SKM-1 (cell line): ENCODE data around the gene APOBEC2.
"Not testable (repeated sequence)": the region's sequence is repeated elsewhere in the genome, so short reads cannot be mapped to it uniquely, and the experiment has no call there.

ENCODE experiments used
- DNase-seq: peaks from one replicate; lab custom pipeline; 2025; ENCODE audit not compliant: unreplicated experiment; lab: John Stamatoyannopoulos, UW

Gene APOBEC2

GRCh38 chr6:41053041-41053440, at the start of gene APOBEC2:
APOBEC2 (plus strand) TSS chr6:41053202; CDS start chr6:41053348, 146 bp downstream.
- DNase-seq = no peak

DNA sequence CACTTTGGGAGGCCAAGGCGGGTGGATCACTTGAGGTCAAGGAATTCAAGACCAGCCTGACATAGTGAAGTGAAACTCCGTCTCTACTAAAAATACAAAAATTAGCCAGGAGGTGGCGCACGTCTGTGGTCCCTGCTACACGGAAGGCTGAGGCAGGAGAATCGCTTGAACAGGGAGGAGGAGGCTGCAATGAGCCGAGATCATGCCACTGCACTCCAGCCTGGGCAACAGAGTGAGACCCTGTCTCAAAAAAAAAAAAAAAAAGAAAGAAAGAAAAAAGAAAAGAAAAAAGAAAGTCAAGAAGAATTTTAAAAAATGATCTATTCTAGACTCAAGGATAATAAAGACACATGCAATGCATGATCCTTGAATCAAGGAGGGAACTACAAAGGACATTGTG, 46.8 kb upstream of the APOBEC2 start:
- peak; percentile 40 for DNase-seq

- not testable (repeated sequence) for DNase-seq
Measured at GRCh38 chr6:41006980-41007379, 46.0 kb upstream of the APOBEC2 start.

DNA sequence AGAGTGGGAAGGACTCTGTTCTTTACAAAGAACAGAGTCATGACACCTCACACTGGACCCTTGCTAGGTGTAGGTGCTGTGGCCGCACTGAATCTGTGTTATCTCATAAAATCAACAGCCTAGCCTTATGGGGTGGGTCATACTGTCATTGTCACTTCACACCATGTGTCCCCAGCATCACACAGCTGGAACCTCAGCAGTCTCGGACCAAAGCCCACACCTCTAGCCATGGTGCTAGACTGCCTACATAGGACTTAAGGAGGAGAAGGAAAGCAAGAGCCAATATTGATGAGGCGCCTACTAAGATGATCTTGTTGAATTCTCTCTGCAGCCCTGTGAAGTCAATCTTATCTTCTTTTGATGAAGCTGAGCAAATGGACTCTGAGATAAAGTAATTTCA, 45.0 kb upstream of the APOBEC2 start:
- DNase-seq = no peak

DNA sequence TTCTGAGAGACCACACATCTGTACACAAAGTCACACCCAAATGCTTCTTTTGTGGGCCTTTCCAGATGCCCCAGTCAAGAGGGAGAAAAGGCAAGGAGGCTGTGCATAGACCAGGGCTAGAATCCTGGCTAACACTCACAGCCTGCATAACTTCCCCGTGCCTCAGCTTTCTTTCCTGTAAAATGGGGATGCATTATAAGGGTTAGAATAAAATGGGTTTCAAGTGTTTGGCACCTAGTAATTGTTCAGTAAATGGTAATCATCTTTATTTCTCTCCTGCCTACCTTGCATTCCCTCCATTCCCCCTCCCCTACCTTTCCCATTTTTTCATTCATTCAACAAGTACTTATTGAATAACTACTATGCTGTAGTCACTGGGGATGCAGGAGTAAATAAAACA, 43.3 kb upstream of the APOBEC2 start:
- no peak for DNase-seq

DNA sequence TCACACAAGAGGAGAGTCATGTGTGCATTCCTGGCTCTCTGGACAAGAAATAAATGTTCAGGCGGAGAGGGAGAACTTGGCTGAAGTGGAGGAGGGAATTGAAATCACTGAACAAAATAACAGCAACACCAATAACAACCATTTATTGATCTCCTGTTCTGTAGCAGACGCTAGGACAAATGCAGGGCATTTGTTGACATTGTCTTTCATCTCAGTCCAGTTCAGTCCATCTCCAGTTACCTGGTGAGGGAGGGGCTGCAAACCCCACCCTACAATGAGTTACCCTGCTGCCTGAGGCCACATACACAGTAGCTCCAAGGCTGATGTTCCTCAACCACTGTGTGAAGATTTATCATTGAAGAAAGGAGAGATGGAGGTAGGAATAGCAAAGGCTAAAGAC, 41.3 kb upstream of the APOBEC2 start:
- no peak for DNase-seq

DNA sequence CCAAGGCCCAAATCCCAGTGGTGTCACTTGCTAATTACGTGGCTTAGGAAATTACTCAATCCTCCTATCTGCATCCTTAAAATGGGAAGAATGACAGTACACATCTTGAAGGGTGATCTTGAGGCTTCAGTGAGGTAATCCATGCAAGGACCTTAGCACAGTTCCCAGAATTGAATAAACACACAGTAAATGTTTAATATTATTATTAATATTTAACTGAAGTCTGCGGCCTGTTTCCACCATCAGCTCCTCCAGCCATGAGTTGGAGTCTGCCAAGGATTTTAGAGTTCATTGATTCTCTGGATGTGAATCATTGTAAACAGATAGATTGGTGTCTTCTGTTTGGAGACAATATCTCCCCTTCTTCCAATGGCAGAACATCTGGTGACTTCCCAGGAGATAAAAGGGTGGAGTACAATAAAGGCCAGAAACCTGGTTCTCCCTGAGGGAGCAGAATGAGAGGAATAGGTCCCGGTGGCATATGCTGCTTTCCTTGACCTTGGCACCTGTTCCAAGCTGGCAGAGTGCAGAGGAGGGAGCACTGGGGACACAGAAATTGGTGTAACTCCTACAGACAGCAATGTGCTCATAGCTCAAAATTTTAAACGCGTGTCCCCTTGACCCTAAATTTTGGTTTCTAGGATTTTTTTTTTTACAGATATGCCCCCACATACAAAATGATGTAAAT, 39.4 kb upstream of the APOBEC2 start:
- no peak for DNase-seq

DNA sequence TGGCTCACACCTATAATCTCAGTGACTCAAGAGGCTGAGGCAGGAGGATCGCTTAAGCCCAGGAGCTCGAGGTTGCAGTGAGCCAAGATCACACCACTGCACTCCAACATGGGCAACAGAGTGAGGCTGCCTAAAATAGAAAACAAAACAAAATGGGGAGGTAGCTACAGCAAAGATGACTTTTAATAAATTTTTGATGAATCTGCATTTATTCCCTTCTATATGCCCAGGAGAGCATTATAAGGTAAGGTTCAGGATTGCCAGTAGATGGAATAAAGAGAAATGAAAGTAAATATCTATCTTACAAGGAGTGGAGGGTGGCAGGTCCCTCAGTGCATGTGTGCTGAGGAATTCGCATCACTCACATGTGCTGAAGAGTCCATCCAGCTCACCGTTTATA, 38.2 kb upstream of the APOBEC2 start:
- no peak for DNase-seq

DNA sequence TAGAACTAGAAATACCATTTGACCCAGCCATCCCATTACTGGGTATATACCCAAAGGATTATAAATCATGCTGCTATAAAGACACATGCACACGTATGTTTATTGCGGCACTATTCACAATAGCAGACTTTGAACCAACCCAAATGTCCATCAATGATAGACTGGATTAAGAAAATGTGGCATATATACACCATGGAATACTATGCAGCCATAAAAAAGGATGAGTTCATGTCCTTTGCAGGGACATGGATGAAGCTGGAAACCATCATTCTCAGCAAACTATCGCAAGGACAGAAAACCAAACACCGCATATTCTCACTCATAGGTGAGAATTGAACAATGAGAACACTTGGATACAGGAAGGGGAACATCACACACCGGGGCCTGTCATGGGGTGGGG, 37.1 kb upstream of the APOBEC2 start:
- not testable (repeated sequence) for DNase-seq

DNA sequence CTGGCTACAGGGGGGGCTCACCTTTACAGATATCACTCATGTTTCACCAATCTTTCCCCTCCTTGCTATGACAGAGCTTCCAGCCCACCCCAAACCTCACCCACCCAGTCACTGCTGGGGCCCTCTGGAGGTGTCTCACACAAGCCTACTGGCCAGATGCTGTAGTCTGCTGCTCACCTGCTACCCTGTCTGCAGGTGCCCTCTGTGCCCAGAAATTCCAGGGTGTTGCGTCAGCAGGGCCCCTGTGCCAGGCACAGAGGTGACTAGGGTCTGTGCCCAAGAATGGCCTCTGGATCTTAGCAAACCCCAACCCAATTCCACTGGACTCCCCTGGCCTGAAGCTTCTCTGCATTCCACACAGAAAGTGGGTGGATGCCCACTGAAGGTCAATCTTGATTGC, 35.3 kb upstream of the APOBEC2 start:
- DNase-seq = no peak

DNA sequence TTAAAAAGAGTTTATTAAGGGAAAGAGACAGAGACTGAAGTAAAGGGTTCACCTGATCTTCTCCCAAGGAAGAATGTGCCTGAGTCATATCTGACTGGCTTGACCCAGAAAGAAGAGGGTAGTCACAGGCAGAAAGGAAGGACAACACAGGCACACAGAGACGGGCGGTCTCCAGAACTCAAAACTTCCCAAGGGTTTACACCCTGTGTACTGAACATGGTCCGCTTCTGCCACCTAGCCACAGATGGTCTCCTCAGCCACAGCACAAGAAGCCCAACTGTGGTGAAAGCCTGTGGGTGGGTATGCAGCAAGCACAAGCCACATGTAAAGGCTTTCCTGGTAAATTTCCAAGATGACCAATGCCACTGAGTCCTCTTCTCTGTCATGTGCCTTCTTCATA, 31.2 kb upstream of the APOBEC2 start:
- DNase-seq = no peak

GRCh38 chr6:41022294-41022693, 30.7 kb upstream of the APOBEC2 start:
- DNase-seq = no peak

DNA sequence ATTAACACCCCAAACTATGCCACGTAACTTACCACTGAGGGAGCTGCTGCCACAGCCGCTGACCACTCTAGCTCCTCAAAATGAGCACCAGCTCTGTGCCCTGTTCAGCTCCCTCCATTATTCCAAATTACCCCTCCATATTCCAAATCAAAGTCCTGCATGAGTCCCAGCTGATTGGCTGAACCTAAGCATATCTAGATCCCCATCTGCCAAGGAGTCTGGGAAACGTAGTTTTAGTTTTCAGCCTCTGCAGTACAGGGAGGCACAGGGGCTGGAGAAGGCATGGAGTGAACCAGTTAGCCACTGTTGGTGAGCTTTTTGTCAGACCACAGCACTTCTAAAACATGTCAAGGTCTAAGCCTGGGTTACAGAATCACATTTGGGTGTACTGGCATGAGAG, 29.9 kb upstream of the APOBEC2 start:
- DNase-seq = no peak

- no peak for DNase-seq
Measured at GRCh38 chr6:41025966-41026530, 27.0 kb upstream of the APOBEC2 start.

GRCh38 chr6:41027241-41027640, 25.8 kb upstream of the APOBEC2 start:
- DNase-seq = no peak

- DNase-seq = peak; percentile 72
Measured at GRCh38 chr6:41027799-41028560, 25.0 kb upstream of the APOBEC2 start.

- no peak for DNase-seq
Measured at GRCh38 chr6:41028561-41029412, 24.2 kb upstream of the APOBEC2 start.

- DNase-seq = no peak
Measured at GRCh38 chr6:41032830-41033229, 20.2 kb upstream of the APOBEC2 start.

- no peak for DNase-seq
Measured at GRCh38 chr6:41033776-41034175, 19.2 kb upstream of the APOBEC2 start.

GRCh38 chr6:41036186-41036585, 16.8 kb upstream of the APOBEC2 start:
- DNase-seq = no peak

- DNase-seq = no peak
Measured at GRCh38 chr6:41036601-41037000, 16.4 kb upstream of the APOBEC2 start.
